ENCODE measurements around the gene CLDN6. TPM values are rescaled to one million over a fixed set of nuclear protein-coding genes. Genes with fewer than 3 reads are reported as not detected.

The CLDN6 gene
- total and polyA plus RNA-seq, 2 of the 13 experiments (the other 11 are each of a cell fraction or from before 2014, with no cell fraction given), result 5.9 to 7.6 TPM

DNA sequence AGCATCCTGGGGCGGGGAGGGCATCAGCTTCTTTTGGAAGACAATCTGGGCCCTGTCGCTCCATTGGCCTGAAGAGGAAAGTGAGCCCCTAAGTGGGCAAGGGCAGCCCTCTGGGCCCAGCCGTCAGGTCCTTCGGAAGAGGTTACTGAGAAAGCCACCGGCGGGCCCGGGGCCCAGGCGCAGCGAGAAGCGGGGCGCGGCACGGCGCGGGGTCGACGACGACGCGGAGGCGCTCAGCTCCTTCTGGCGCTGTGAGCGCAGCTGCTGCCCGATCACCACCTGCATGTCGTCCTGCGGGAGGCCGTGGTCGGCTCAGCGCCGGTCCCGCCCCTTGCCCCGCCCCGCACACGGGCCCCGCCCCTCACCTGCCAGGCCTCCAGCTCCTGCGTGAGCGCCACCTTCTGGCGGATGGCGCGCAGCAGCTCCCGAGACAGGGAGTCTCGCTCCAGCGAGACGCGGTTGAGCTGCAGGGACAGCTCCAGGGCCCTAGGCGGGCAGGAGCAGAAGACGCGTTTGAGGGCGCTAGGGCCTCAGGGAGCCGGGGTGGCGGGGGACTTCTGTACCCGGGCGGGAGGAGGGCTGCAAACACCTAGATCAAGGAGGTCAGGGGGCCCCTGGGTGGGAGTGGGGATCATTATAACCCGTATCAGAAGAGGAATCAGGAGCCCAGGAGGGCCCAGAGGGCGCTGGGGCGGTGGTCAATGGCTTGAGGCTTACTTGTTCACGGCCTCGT lies 10.2 kb upstream of the CLDN6 start (continued):
- TF ChIP-seq, protein P1, sequence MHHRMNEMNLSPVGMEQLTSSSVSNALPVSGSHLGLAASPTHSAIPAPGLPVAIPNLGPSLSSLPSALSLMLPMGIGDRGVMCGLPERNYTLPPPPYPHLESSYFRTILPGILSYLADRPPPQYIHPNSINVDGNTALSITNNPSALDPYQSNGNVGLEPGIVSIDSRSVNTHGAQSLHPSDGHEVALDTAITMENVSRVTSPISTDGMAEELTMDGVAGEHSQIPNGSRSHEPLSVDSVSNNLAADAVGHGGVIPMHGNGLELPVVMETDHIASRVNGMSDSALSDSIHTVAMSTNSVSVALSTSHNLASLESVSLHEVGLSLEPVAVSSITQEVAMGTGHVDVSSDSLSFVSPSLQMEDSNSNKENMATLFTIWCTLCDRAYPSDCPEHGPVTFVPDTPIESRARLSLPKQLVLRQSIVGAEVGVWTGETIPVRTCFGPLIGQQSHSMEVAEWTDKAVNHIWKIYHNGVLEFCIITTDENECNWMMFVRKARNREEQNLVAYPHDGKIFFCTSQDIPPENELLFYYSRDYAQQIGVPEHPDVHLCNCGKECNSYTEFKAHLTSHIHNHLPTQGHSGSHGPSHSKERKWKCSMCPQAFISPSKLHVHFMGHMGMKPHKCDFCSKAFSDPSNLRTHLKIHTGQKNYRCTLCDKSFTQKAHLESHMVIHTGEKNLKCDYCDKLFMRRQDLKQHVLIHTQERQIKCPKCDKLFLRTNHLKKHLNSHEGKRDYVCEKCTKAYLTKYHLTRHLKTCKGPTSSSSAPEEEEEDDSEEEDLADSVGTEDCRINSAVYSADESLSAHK (CRISPR knock-in tag; IDR thresholded peaks at IDR 0.05; ENCODE audit: borderline replicate concordance), result no peak
- TF ChIP-seq ZNF33B (CRISPR knock-in tag; IDR thresholded peaks at IDR 0.05) (no peak), NR2C2 (CRISPR knock-in tag; IDR thresholded peaks at IDR 0.05; ENCODE audit: borderline replicate concordance) (no peak), PCBP1 (IDR thresholded peaks at IDR 0.05; ENCODE audit: borderline replicate concordance, low read depth, low read length) (no peak), RARA (CRISPR knock-in tag; IDR thresholded peaks at IDR 0.05) (no peak), MED8 (CRISPR knock-in tag; IDR thresholded peaks at IDR 0.05; ENCODE audit: insufficient replicate concordance) (no peak), ZNF136 (CRISPR knock-in tag; IDR thresholded peaks at IDR 0.05; ENCODE audit: low read depth) (no peak), ZNF253 (CRISPR knock-in tag; IDR thresholded peaks at IDR 0.05; ENCODE audit: borderline replicate concordance) (no peak), ZNF382 (CRISPR knock-in tag; IDR thresholded peaks at IDR 0.05; ENCODE audit: borderline replicate concordance) (no peak), PAWR (CRISPR knock-in tag; IDR thresholded peaks at IDR 0.05; ENCODE audit: borderline replicate concordance) (no peak), ZNF205 (CRISPR knock-in tag; IDR thresholded peaks at IDR 0.05) (no peak), HCFC1 (IDR thresholded peaks at IDR 0.05; ENCODE audit: low read depth, low read length) (no peak), SAFB2 (CRISPR knock-in tag; IDR thresholded peaks at IDR 0.05; ENCODE audit: borderline replicate concordance, low read depth) (no peak; the same call in 1 of the 2 replicates), THYN1 (CRISPR knock-in tag; IDR thresholded peaks at IDR 0.05; ENCODE audit: borderline replicate concordance, low read depth) (no peak), SNAPC2 (CRISPR knock-in tag; IDR thresholded peaks at IDR 0.05) (no peak), ZNF44 (CRISPR knock-in tag; IDR thresholded peaks at IDR 0.05) (no peak)
- TF ChIP-seq, protein P2, sequence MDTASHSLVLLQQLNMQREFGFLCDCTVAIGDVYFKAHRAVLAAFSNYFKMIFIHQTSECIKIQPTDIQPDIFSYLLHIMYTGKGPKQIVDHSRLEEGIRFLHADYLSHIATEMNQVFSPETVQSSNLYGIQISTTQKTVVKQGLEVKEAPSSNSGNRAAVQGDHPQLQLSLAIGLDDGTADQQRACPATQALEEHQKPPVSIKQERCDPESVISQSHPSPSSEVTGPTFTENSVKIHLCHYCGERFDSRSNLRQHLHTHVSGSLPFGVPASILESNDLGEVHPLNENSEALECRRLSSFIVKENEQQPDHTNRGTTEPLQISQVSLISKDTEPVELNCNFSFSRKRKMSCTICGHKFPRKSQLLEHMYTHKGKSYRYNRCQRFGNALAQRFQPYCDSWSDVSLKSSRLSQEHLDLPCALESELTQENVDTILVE (CRISPR knock-in tag; IDR thresholded peaks at IDR 0.05), result no peak
- TF ChIP-seq, protein P3, sequence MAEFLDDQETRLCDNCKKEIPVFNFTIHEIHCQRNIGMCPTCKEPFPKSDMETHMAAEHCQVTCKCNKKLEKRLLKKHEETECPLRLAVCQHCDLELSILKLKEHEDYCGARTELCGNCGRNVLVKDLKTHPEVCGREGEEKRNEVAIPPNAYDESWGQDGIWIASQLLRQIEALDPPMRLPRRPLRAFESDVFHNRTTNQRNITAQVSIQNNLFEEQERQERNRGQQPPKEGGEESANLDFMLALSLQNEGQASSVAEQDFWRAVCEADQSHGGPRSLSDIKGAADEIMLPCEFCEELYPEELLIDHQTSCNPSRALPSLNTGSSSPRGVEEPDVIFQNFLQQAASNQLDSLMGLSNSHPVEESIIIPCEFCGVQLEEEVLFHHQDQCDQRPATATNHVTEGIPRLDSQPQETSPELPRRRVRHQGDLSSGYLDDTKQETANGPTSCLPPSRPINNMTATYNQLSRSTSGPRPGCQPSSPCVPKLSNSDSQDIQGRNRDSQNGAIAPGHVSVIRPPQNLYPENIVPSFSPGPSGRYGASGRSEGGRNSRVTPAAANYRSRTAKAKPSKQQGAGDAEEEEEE (CRISPR knock-in tag; IDR thresholded peaks at IDR 0.05; ENCODE audit: borderline replicate concordance), result no peak
- TF ChIP-seq, protein P4, sequence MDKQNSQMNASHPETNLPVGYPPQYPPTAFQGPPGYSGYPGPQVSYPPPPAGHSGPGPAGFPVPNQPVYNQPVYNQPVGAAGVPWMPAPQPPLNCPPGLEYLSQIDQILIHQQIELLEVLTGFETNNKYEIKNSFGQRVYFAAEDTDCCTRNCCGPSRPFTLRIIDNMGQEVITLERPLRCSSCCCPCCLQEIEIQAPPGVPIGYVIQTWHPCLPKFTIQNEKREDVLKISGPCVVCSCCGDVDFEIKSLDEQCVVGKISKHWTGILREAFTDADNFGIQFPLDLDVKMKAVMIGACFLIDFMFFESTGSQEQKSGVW (CRISPR knock-in tag; IDR thresholded peaks at IDR 0.05; ENCODE audit: borderline replicate concordance), result no peak
